HG02938 (cell line): ENCODE data around the gene CEP70.
A peak's percentile ranks its signal among the peaks of the same experiment; 100 is the strongest.
"Not testable (repeated sequence)": the region's sequence is repeated elsewhere in the genome, so short reads cannot be mapped to it uniquely, and the experiment has no call there.

Experiments
- ATAC-seq: cut with Tn5 transposase; IDR thresholded peaks from one replicate; pipeline ENCODE4 v1.9.1; 2021; ENCODE audit warnings: mild to moderate bottlenecking, moderate library complexity; ENCODE audit not compliant: unreplicated experiment

Gene CEP70

DNA sequence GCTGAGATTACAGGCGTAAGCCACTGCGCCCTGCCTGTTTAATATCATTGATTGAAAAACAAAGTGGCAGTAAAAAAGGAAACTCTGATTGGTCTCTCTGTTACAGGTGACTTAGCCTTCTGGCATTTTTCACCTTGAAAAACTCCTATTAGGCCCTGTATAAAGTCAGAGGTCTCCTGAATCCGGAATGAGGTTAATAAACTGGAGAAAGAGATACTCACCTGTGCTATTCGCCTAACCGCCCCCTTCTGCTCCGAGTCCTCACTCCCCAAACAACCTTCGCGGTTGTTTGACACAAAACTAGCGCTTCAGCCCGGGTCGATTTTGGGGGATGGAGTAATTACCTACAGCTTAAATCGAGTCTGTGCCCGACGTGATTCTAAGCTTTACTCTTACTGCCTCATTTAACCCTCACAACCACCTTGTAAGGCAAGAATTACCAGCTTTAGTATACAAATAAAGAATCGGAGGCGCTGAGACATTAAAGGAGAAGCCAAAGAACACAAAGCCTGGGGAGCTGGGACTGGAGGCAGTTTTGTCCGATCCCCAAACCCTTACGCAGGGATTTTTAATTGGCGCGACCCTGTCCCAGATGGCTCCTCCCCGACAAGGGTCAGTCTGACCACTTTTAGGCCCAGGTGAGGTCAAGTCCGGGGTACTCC lies 441 bp downstream of the CEP70 start:
- ATAC-seq, result no peak

DNA sequence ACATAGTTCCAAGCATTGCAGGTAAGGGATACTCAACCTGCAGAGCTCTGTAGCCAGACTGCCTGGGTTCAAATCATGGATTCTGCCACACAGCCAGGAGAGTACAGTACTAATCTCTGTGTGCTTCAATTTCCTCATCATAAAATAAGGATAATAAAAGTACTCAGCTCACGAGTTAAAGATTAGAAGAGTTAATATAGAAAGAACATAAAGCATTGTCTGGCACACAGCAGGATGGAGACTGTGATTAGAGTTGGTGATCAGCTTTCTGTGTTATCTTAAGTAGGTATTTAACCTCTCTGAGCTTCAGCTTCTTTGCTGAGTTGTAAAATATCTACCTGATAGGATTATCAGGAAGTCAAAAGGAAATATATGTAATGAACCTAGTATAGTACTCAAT lies 2.7 kb downstream of the CEP70 start:
- no peak for ATAC-seq

DNA sequence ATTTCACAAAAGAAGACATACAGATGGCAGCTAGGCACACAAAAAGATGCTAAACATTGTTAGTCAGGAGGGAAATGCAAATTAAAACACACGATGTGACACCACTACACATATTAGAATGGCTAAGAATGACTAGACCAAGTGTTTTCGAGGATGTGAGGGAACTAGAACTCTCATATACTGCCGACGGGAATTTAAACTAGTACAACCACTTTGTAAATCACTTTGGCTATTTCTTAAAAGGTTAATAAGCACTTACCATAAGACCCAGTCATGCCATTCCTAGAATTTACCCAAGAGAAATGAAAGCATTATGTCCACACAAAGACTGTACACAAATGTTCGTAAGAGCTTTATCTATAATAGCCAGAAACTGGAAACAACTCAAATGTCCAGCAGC lies 5.6 kb downstream of the CEP70 start:
- no peak for ATAC-seq

DNA sequence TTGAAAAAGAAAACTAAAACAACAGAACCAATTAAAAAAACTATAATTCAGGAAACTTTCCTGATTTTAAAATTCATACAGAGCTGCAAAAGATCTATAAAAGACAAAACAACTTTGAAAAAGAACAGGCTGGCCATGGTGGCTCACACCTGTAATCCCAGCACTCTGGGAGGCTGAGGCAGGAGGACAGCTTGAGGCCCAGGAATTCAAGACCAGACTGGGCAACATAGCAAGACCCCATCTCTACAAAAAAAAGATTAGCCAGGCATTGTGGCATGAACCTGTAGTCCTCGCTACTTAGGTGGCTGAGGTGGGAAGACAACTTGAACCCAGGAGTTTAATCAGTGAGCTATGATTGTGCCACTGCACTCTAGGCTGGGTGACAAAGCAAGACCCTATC lies 6.7 kb downstream of the CEP70 start:
- ATAC-seq, result no peak

GRCh38 chr3:138578961-138579574 lies 15.0 kb downstream of the CEP70 start:
- ATAC-seq, result no peak

GRCh38 chr3:138578141-138578540 lies 15.9 kb downstream of the CEP70 start:
- peak; percentile 94 for ATAC-seq

DNA sequence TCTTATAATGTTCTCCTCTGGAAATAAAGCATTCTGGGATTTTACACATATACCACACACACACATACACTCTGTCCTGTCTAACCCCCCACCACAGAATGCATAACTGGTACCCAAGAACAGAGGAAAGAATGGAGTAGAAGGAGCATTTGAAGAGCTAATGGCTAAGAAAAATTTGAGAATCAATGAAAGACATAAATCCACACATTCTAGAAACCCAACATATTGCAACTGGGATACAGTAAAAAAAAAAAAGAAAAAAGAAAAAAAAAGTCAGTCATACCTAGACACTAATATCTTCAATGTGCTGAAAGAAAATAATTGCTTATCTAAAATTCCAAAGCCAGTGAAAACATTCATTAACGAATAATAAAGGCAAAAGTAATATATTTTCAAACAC lies 20.9 kb downstream of the CEP70 start:
- no peak for ATAC-seq

DNA sequence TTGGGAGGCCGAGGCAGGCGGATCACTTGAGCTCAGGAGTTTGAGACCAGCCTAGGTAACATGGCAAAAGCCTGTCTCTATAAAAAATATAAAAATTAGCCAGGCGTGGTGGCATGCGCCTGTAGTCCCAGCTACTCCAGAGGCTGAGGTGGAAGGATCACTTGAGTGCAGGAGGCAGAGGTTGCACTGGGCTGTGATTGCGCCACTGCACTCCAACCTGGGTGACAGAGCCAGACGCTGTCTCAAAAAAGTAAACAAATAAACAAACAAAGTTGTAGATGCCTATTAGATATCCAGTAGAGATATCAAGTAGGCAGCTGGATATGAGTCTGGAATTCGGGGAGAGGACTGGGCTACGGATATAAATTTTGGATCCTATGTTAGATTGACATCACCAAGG lies 24.4 kb downstream of the CEP70 start:
- ATAC-seq, result not testable (repeated sequence)

GRCh38 chr3:138569090-138569489 lies 25.0 kb downstream of the CEP70 start:
- ATAC-seq, result no peak

GRCh38 chr3:138567403-138567802 lies 26.7 kb downstream of the CEP70 start:
- no peak for ATAC-seq

- not testable (repeated sequence) for ATAC-seq
Measured at GRCh38 chr3:138566293-138566692, 27.8 kb downstream of the CEP70 start.

DNA sequence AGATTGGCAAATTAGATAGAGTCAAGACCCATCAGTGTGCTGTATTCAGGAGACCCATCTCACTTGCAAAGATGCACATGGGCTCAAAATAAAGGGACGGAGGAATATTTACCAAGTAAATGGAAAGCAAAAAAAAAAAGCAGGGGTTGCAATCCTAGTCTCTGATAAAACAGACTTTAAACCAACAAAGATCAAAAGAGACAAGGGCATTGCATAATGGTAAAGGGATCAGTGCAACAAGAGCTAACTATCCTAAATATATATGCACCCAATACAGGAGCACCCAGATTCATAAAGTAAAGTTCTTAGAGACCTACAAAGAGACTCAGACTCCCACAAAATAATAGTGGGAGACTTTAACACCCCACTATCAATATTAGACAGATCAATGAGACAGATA lies 31.2 kb downstream of the CEP70 start:
- ATAC-seq, result not testable (repeated sequence)

GRCh38 chr3:138560501-138560900 lies 33.6 kb downstream of the CEP70 start:
- no peak for ATAC-seq

- ATAC-seq, result no peak
Measured at GRCh38 chr3:138559134-138559533, 34.9 kb downstream of the CEP70 start.

- ATAC-seq, result not testable (repeated sequence)
Measured at GRCh38 chr3:138554775-138555174, 39.3 kb downstream of the CEP70 start.

DNA sequence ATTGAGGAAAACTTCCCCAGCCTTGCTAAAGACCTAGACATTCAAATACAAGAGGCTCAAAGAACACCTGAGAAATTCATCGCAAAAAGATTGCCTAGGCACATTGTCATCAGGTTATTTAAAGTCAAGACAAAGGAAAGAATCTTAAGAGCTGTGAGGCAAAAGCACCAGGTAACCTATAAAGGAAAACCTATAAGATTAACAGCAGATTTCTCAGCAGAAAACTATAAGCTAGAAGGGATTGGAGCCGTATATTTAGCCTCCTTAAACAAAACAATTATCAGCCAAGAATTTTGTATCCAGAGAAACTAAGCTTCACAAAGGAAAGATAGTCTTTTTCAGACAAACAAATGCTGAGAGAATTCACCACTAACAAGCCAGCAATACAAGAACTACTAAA lies 43.1 kb downstream of the CEP70 start:
- not testable (repeated sequence) for ATAC-seq

GRCh38 chr3:138549179-138549977 lies 44.7 kb downstream of the CEP70 start:
- ATAC-seq, result no peak

- no peak for ATAC-seq
Measured at GRCh38 chr3:138547342-138547975, 46.6 kb downstream of the CEP70 start.

DNA sequence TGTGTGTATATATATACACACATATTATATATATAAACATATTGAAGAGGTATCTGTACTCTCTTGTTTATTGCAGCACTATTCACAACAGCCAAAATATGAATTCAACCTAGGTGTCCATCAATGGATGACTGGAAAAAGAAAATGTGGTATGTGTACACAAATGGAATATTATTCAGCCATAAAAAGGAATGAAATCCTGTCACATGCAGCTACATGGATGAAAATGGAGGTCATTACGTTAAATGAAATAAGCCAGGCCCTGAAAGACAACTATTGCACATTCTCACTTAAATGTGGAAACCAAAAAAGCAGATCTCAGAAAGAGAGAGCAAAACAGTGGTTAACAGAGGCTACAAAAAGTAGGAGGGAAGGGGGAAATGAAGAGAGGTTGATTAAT lies 49.5 kb downstream of the CEP70 start:
- no peak for ATAC-seq

DNA sequence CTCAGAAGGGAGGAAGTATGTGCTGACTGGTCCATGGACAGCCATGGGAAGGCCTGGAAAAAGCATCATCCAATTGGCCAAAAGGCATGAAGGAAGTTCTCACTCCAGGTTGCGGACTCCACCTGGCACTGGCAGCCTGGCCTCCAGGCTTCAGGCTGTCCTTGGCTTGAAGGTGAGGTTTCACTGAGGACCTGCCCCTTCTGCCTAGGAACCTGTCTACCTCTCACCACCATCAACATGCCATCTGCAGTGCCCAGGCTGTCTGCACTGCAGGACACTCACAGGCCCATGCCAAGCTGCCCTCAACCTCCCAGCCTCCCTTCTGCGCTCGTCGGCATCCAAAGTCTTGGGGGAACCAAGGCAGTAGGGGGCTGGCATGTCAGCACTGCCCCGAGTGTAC lies 51.1 kb downstream of the CEP70 start:
- ATAC-seq, result no peak

DNA sequence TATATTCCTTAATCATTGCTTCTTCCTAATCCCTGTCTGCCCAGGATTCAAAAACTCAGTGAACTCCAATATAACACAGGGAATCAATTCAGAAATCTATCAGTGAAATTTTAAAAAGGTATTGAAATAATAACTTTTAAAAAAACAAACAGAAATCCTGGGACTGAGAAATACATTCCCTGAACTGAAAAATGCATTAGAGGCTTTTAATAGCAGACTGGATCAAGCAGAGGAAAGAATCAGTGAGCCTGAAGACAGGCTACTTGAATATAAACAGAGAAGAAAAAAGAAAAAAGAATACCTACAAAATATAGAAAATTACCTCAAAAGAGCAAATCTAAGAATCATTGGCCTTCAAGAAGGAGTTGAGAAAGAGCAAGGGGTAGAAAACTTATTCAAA lies 54.7 kb downstream of the CEP70 start:
- ATAC-seq, result no peak

- ATAC-seq, result not testable (repeated sequence)
Measured at GRCh38 chr3:138521445-138521844, 72.6 kb downstream of the CEP70 start.
